WTC11 (cell line): ENCODE data around the gene ESR2. TPM values are rescaled to one million over a fixed set of nuclear protein-coding genes. Genes with fewer than 3 reads are reported as not detected.

ENCODE experiments used
- ATAC-seq: fragments of 200-7000 bp; cut with Tn5 transposase; 2 replicates; pipeline ENCODE4 v1.10.0; 2021; ENCODE audit warnings: mild to moderate bottlenecking, moderate library complexity
- CTCF ChIA-PET: fragments of 300-600 bp; sonication (Branson Sonifier 250); formaldehyde crosslinking; loops from one replicate; lab custom pipeline; 2021; ENCODE audit warnings: antibody characterized with exemption; lab: Charles Lee
- POLR2A ChIA-PET: fragments of 350-600 bp; sonication (Branson Sonifier 250); formaldehyde crosslinking; loops from one replicate; lab custom pipeline; 2021; ENCODE audit warnings: antibody characterized with exemption; lab: Charles Lee
- DNase-seq: peaks from one replicate; pipeline ENCODE4 v3.0.0; 2021; ENCODE audit warnings: low spot score
- H3K27ac Mint-ChIP-seq: 2 replicates; pipeline ENCODE4 v1.8.0; 2021; ENCODE audit warnings: mixed read lengths
- H3K27me3 Mint-ChIP-seq: 2 replicates; pipeline ENCODE4 v1.8.0; 2021; ENCODE audit warnings: low read depth, mild to moderate bottlenecking, moderate library complexity, mixed read lengths
- H3K36me3 Mint-ChIP-seq: 2 replicates; pipeline ENCODE4 v1.8.0; 2021; ENCODE audit warnings: mixed read lengths
- H3K4me1 Mint-ChIP-seq: 2 replicates; pipeline ENCODE4 v1.8.0; 2022; ENCODE audit warnings: mixed read lengths
- H3K4me3 Mint-ChIP-seq: 2 replicates; pipeline ENCODE4 v1.8.0; 2021; ENCODE audit warnings: mild to moderate bottlenecking, moderate library complexity, mixed read lengths
- H3K9me3 Mint-ChIP-seq: 2 replicates; pipeline ENCODE4 v1.8.0; 2021; ENCODE audit warnings: mixed read lengths
- ATF1 ChIP-seq: sonication (generic); formaldehyde crosslinking; IDR thresholded peaks from 2 replicates; pipeline ENCODE4 v1.8.1; 2023; ENCODE audit warnings: mild to moderate bottlenecking, moderate library complexity, missing genetic modification reagents
- CBFB ChIP-seq: sonication (generic); formaldehyde crosslinking; IDR thresholded peaks from 2 replicates; pipeline ENCODE4 v1.8.1; 2022; ENCODE audit warnings: mild to moderate bottlenecking, low read depth, missing genetic modification reagents
- ELF4 ChIP-seq: sonication (generic); formaldehyde crosslinking; IDR thresholded peaks from 2 replicates; pipeline ENCODE4 v1.8.1; 2022; ENCODE audit warnings: low read depth, mild to moderate bottlenecking, moderate library complexity, missing genetic modification reagents
- ESRRA ChIP-seq: sonication (generic); formaldehyde crosslinking; IDR thresholded peaks from 2 replicates; pipeline ENCODE4 v1.8.1; 2022; ENCODE audit warnings: mild to moderate bottlenecking, missing genetic modification reagents, borderline replicate concordance
- FOXJ3 ChIP-seq: sonication (generic); formaldehyde crosslinking; IDR thresholded peaks from 2 replicates; pipeline ENCODE4 v1.9.0; 2021; ENCODE audit warnings: missing genetic modification reagents, mild to moderate bottlenecking, borderline replicate concordance
- GRHL2 ChIP-seq: fragments of 250-450 bp; sonication (Bioruptor Pico); IDR thresholded peaks from 2 replicates; pipeline ENCODE4 v1.8.0; 2022; ENCODE audit warnings: mild to moderate bottlenecking, moderate library complexity; ENCODE audit not compliant: insufficient replicate concordance, severe bottlenecking
- GTF2I ChIP-seq: fragments of 250-450 bp; sonication (Bioruptor Pico); conservative IDR thresholded peaks from 2 replicates; pipeline ENCODE4 v1.4.0; 2021; ENCODE audit warnings: mild to moderate bottlenecking
- IRF2 ChIP-seq: sonication (generic); formaldehyde crosslinking; IDR thresholded peaks from 2 replicates; pipeline ENCODE4 v1.8.0; 2022; ENCODE audit warnings: low read depth, missing genetic modification reagents, borderline replicate concordance
- JUN ChIP-seq: sonication (generic); formaldehyde crosslinking; IDR thresholded peaks from 2 replicates; pipeline ENCODE4 v1.8.0; 2023; ENCODE audit warnings: mild to moderate bottlenecking, missing genetic modification reagents
- NFATC4 ChIP-seq: fragments of 250-450 bp; sonication (Bioruptor Pico); IDR thresholded peaks from 2 replicates; pipeline ENCODE4 v1.9.0; 2021; ENCODE audit warnings: mild to moderate bottlenecking
- NFE2L1 ChIP-seq: sonication (generic); formaldehyde crosslinking; IDR thresholded peaks from 2 replicates; pipeline ENCODE4 v1.8.1; 2023; ENCODE audit warnings: missing genetic modification reagents
- NR1H2 ChIP-seq: sonication (generic); formaldehyde crosslinking; IDR thresholded peaks from 2 replicates; pipeline ENCODE4 v1.9.0; 2021; ENCODE audit warnings: mild to moderate bottlenecking, moderate library complexity, missing genetic modification reagents
- NR2C2 ChIP-seq: sonication (generic); formaldehyde crosslinking; IDR thresholded peaks from 2 replicates; pipeline ENCODE4 v1.8.0; 2022; ENCODE audit warnings: mild to moderate bottlenecking, missing genetic modification reagents
- SP1 ChIP-seq: sonication (generic); formaldehyde crosslinking; conservative IDR thresholded peaks from 2 replicates; pipeline ENCODE4 v1.8.1; 2022; ENCODE audit warnings: missing genetic modification reagents
- TCF7 ChIP-seq: sonication (generic); formaldehyde crosslinking; IDR thresholded peaks from 2 replicates; pipeline ENCODE4 v1.8.0; 2022; ENCODE audit warnings: mild to moderate bottlenecking, low read depth, missing genetic modification reagents, moderate library complexity
- ZNF138 ChIP-seq: sonication (generic); formaldehyde crosslinking; conservative IDR thresholded peaks from 2 replicates; pipeline ENCODE4 v1.8.1; 2022; ENCODE audit warnings: mild to moderate bottlenecking, moderate library complexity, missing genetic modification reagents
- ZNF219 ChIP-seq: sonication (generic); formaldehyde crosslinking; IDR thresholded peaks from 2 replicates; pipeline ENCODE4 v1.8.0; 2023; ENCODE audit warnings: missing genetic modification reagents, mild to moderate bottlenecking, borderline replicate concordance
- ZNF263 ChIP-seq: sonication (generic); formaldehyde crosslinking; IDR thresholded peaks from 2 replicates; pipeline ENCODE4 v1.8.1; 2022; ENCODE audit warnings: low read depth, mild to moderate bottlenecking, moderate library complexity, missing genetic modification reagents
- total RNA-seq: library from RNA; stranded (reverse); gene quantifications from 3 replicates; pipeline ENCODE4 v1.2.3, GENCODE V29; 2021
- TF ChIP-seq, protein P1 (sequence below): sonication (generic); formaldehyde crosslinking; IDR thresholded peaks from 2 replicates; pipeline ENCODE4 v1.8.0; 2022; ENCODE audit warnings: mild to moderate bottlenecking, missing genetic modification reagents
- TF ChIP-seq, protein P2 (sequence below): sonication (generic); formaldehyde crosslinking; IDR thresholded peaks from 2 replicates; pipeline ENCODE4 v1.8.1; 2022; ENCODE audit warnings: mild to moderate bottlenecking, moderate library complexity, missing genetic modification reagents
- TF ChIP-seq, protein P3 (sequence below): fragments of 250-450 bp; sonication (Bioruptor Pico); conservative IDR thresholded peaks from 2 replicates; pipeline ENCODE4 v1.9.0; 2021; ENCODE audit warnings: mild to moderate bottlenecking
- TF ChIP-seq, protein P4 (sequence below): sonication (generic); formaldehyde crosslinking; IDR thresholded peaks from 2 replicates; pipeline ENCODE4 v1.8.1; 2022; ENCODE audit warnings: low read depth, mild to moderate bottlenecking, moderate library complexity, missing genetic modification reagents, borderline replicate concordance
- TF ChIP-seq, protein P5 (sequence below): sonication (generic); formaldehyde crosslinking; IDR thresholded peaks from 2 replicates; pipeline ENCODE4 v1.8.1; 2023; ENCODE audit warnings: mild to moderate bottlenecking, missing genetic modification reagents, moderate library complexity
- TF ChIP-seq, protein P6 (sequence below): sonication (generic); formaldehyde crosslinking; IDR thresholded peaks from 2 replicates; pipeline ENCODE4 v1.8.0; 2023; ENCODE audit warnings: mild to moderate bottlenecking, missing genetic modification reagents
- TF ChIP-seq, protein P7 (sequence below): sonication (generic); formaldehyde crosslinking; IDR thresholded peaks from 2 replicates; pipeline ENCODE4 v1.8.0; 2023; ENCODE audit warnings: missing genetic modification reagents, mild to moderate bottlenecking, borderline replicate concordance

ESR2 gene
- total RNA-seq, 1 experiment from 2014 or later = 0.50 TPM

DNA sequence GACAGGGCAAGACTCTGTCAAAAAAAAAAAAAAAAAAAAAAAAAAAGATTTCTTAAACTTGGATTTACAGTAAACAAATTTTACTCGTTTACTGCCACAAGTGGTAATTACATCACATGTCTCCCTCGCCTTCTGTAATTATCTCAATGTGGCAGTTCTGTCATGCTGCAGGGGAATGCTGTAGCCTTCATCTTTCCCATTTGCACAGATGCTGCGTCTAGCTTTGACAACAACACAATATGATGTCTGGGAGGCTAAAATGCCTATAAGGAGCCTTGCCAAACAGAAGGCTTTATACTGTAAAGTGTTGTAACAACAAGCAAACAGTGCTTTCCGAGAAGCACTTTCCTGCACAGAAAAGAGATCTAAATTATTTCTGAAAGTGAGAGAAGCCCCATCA lies 48.7 kb downstream of the ESR2 start (continued):
- TF ChIP-seq, protein P1, sequence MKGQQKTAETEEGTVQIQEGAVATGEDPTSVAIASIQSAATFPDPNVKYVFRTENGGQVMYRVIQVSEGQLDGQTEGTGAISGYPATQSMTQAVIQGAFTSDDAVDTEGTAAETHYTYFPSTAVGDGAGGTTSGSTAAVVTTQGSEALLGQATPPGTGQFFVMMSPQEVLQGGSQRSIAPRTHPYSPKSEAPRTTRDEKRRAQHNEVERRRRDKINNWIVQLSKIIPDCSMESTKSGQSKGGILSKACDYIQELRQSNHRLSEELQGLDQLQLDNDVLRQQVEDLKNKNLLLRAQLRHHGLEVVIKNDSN = no peak
- TF ChIP-seq, protein P2, sequence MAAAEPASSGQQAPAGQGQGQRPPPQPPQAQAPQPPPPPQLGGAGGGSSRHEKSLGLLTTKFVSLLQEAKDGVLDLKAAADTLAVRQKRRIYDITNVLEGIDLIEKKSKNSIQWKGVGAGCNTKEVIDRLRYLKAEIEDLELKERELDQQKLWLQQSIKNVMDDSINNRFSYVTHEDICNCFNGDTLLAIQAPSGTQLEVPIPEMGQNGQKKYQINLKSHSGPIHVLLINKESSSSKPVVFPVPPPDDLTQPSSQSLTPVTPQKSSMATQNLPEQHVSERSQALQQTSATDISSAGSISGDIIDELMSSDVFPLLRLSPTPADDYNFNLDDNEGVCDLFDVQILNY = no peak
- TF ChIP-seq JUN (CRISPR knock-in tag) = no peak
- no peak for TF ChIP-seq SP1 (CRISPR knock-in tag)
- no peak for TF ChIP-seq ZNF263
- TF ChIP-seq, protein P3, sequence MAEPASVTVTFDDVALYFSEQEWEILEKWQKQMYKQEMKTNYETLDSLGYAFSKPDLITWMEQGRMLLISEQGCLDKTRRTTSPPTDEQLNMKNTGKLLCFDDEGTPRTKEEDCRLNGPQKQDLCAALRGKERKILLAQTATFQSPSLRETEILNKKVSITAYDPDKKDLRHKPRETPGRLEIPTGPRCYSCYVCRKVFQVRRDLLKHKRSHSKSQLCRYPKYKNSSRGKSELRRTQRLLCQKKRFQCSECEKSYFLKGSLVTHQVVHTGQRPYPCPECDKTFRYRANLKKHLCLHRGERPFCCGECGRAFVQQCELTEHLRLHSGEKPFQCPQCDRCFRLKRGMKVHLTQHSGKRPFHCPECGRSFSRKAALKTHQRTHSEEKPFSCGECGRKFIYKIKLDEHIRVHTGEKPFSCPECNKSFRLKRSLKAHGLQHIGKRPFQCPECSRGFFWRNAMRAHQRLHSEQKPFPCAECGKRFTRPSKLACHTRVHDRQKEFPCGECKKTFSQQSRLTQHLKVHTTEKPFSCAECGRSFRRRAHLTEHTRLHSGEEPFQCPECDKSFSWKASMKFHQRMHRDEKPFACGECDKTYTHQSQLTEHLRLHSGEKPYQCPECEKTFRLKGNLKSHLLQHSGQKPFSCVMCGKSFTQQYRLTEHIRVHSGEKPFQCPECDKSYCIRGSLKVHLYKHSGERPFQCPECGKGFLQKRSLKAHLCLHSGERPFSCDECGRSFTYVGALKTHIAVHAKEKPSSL = no peak
- TF ChIP-seq, protein P4, sequence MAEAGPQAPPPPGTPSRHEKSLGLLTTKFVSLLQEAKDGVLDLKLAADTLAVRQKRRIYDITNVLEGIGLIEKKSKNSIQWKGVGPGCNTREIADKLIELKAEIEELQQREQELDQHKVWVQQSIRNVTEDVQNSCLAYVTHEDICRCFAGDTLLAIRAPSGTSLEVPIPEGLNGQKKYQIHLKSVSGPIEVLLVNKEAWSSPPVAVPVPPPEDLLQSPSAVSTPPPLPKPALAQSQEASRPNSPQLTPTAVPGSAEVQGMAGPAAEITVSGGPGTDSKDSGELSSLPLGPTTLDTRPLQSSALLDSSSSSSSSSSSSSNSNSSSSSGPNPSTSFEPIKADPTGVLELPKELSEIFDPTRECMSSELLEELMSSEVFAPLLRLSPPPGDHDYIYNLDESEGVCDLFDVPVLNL (CRISPR knock-in tag) = no peak
- no peak for TF ChIP-seq NR1H2 (CRISPR knock-in tag)
- no peak for TF ChIP-seq GRHL2 (CRISPR knock-in tag)
- TF ChIP-seq ELF4 (CRISPR knock-in tag) = no peak
- TF ChIP-seq, protein P5, sequence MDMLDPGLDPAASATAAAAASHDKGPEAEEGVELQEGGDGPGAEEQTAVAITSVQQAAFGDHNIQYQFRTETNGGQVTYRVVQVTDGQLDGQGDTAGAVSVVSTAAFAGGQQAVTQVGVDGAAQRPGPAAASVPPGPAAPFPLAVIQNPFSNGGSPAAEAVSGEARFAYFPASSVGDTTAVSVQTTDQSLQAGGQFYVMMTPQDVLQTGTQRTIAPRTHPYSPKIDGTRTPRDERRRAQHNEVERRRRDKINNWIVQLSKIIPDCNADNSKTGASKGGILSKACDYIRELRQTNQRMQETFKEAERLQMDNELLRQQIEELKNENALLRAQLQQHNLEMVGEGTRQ = no peak
- TF ChIP-seq NFATC4 (CRISPR knock-in tag) = no peak

DNA sequence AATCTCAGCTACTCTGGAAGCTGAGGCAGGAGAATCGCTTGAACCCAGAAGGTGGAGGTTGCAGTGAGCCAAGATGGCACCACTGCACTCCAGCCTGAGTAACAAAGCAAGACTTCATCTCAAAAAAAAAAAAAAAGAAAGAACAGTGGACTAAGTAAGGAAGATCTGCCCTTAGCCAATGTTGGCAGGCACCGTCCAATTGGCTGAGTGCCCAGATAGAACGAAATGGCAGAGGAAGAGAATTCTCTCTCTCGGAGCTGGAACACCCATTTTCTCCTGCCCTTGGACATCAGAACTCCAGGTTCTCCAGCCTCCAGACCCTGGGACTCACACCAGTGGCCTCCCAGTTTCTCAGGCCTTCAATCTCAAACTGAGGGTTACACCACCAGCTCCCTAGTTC lies 49.9 kb downstream of the ESR2 start:
- no peaks in the 10 kb centered on the region for H3K4me1 Mint-ChIP-seq
- DNase-seq = no peak
- ChIA-PET CTCF (no interaction called here), POLR2A (interaction anchor here (0.7 kb wide), 2 partner anchors 39 to 596 kb away, joined by 3 to 4 read pairs; no protein-coding TSS in a partner anchor)
- no peak overlapping the region for H3K4me3 Mint-ChIP-seq
- H3K27ac Mint-ChIP-seq = no peak overlapping the region
- H3K27me3 Mint-ChIP-seq = no peaks in the 10 kb centered on the region
- no peaks in the 10 kb centered on the region for H3K36me3 Mint-ChIP-seq
- peaks cover 10% of the 10 kb centered on the region for H3K9me3 Mint-ChIP-seq
- ATAC-seq = no peak
- TF ChIP-seq, protein P6, sequence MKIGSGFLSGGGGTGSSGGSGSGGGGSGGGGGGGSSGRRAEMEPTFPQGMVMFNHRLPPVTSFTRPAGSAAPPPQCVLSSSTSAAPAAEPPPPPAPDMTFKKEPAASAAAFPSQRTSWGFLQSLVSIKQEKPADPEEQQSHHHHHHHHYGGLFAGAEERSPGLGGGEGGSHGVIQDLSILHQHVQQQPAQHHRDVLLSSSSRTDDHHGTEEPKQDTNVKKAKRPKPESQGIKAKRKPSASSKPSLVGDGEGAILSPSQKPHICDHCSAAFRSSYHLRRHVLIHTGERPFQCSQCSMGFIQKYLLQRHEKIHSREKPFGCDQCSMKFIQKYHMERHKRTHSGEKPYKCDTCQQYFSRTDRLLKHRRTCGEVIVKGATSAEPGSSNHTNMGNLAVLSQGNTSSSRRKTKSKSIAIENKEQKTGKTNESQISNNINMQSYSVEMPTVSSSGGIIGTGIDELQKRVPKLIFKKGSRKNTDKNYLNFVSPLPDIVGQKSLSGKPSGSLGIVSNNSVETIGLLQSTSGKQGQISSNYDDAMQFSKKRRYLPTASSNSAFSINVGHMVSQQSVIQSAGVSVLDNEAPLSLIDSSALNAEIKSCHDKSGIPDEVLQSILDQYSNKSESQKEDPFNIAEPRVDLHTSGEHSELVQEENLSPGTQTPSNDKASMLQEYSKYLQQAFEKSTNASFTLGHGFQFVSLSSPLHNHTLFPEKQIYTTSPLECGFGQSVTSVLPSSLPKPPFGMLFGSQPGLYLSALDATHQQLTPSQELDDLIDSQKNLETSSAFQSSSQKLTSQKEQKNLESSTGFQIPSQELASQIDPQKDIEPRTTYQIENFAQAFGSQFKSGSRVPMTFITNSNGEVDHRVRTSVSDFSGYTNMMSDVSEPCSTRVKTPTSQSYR (CRISPR knock-in tag) = no peak
- TF ChIP-seq GTF2I (CRISPR knock-in tag) (no peak), NFE2L1 (no peak), ATF1 (CRISPR knock-in tag) (no peak), FOXJ3 (CRISPR knock-in tag) (no peak), SP1 (CRISPR knock-in tag) (no peak), NR2C2 (CRISPR knock-in tag) (no peak), ZNF219 (CRISPR knock-in tag) (no peak), ESRRA (no peak), TCF7 (CRISPR knock-in tag) (no peak), NR1H2 (CRISPR knock-in tag) (no peak), IRF2 (CRISPR knock-in tag) (no peak), CBFB (CRISPR knock-in tag) (no peak), ZNF138 (CRISPR knock-in tag) (no peak)
- TF ChIP-seq, protein P7, sequence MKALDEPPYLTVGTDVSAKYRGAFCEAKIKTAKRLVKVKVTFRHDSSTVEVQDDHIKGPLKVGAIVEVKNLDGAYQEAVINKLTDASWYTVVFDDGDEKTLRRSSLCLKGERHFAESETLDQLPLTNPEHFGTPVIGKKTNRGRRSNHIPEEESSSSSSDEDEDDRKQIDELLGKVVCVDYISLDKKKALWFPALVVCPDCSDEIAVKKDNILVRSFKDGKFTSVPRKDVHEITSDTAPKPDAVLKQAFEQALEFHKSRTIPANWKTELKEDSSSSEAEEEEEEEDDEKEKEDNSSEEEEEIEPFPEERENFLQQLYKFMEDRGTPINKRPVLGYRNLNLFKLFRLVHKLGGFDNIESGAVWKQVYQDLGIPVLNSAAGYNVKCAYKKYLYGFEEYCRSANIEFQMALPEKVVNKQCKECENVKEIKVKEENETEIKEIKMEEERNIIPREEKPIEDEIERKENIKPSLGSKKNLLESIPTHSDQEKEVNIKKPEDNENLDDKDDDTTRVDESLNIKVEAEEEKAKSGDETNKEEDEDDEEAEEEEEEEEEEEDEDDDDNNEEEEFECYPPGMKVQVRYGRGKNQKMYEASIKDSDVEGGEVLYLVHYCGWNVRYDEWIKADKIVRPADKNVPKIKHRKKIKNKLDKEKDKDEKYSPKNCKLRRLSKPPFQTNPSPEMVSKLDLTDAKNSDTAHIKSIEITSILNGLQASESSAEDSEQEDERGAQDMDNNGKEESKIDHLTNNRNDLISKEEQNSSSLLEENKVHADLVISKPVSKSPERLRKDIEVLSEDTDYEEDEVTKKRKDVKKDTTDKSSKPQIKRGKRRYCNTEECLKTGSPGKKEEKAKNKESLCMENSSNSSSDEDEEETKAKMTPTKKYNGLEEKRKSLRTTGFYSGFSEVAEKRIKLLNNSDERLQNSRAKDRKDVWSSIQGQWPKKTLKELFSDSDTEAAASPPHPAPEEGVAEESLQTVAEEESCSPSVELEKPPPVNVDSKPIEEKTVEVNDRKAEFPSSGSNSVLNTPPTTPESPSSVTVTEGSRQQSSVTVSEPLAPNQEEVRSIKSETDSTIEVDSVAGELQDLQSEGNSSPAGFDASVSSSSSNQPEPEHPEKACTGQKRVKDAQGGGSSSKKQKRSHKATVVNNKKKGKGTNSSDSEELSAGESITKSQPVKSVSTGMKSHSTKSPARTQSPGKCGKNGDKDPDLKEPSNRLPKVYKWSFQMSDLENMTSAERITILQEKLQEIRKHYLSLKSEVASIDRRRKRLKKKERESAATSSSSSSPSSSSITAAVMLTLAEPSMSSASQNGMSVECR (CRISPR knock-in tag) = no peak
